Hepatocyte (in vitro differentiated cells): Measurements from ENCODE around the gene WDFY4.

ENCODE experiments used
- EZH2 ChIP-seq: fragments of 200-600 bp; sonication (generic); IDR thresholded peaks from 2 replicates; pipeline ENCODE4 v1.6.1; 2016; ENCODE audit warnings: antibody characterized with exemption, mild to moderate bottlenecking, borderline replicate concordance
- EZH2phosphoT487 ChIP-seq: fragments of 200-600 bp; sonication (generic); IDR thresholded peaks from one replicate; pipeline ENCODE4 v1.6.1; 2018; ENCODE audit warnings: antibody characterized with exemption, mild to moderate bottlenecking, low read depth, moderate library complexity; ENCODE audit not compliant: unreplicated experiment, severe bottlenecking
- TF ChIP-seq, protein P1 (sequence below): fragments of 200-600 bp; sonication (generic); IDR thresholded peaks from 2 replicates; pipeline ENCODE4 v1.5.1; 2016; ENCODE audit warnings: antibody characterized with exemption, mild to moderate bottlenecking; ENCODE audit not compliant: poor library complexity

GRCh38 chr10:48939790-48940325 lies 255.2 kb downstream of the WDFY4 start, which contains the start of gene LRRC18:
- TF ChIP-seq, protein P1, sequence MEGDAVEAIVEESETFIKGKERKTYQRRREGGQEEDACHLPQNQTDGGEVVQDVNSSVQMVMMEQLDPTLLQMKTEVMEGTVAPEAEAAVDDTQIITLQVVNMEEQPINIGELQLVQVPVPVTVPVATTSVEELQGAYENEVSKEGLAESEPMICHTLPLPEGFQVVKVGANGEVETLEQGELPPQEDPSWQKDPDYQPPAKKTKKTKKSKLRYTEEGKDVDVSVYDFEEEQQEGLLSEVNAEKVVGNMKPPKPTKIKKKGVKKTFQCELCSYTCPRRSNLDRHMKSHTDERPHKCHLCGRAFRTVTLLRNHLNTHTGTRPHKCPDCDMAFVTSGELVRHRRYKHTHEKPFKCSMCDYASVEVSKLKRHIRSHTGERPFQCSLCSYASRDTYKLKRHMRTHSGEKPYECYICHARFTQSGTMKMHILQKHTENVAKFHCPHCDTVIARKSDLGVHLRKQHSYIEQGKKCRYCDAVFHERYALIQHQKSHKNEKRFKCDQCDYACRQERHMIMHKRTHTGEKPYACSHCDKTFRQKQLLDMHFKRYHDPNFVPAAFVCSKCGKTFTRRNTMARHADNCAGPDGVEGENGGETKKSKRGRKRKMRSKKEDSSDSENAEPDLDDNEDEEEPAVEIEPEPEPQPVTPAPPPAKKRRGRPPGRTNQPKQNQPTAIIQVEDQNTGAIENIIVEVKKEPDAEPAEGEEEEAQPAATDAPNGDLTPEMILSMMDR = no peak
- TF ChIP-seq EZH2phosphoT487 (no peak), EZH2 (no peak)
